ENCODE measurements around the gene IFT80.
"Not testable (repeated sequence)": the region's sequence is repeated elsewhere in the genome, so short reads cannot be mapped to it uniquely, and the experiment has no call there.

The IFT80 gene

GRCh38 chr3:160365869-160366522, 33.0 kb downstream of the IFT80 start:
- DNase-seq (ENCODE audit: low spot score): no peak

- DNase-seq (ENCODE audit: low spot score): not testable (repeated sequence)
These were observed 36.1 kb downstream of the IFT80 start for GRCh38 chr3:160362896-160363295.

- DNase-seq (ENCODE audit: low spot score): peak; percentile 6
These were observed 43.2 kb downstream of the IFT80 start for GRCh38 chr3:160355826-160356225.

- no peak for DNase-seq (ENCODE audit: low spot score)
These were observed 52.5 kb downstream of the IFT80 start for GRCh38 chr3:160346511-160346910.

GRCh38 chr3:160343132-160343531, 55.9 kb downstream of the IFT80 start:
- no peak for DNase-seq (ENCODE audit: low spot score)

- DNase-seq (ENCODE audit: low spot score): no peak
These were observed 58.7 kb downstream of the IFT80 start for GRCh38 chr3:160340351-160340750.

GRCh38 chr3:160331127-160331937, 67.7 kb downstream of the IFT80 start:
- peak; percentile 7 for DNase-seq (ENCODE audit: low spot score)

- no peak for DNase-seq (ENCODE audit: low spot score)
These were observed 68.3 kb downstream of the IFT80 start for GRCh38 chr3:160330690-160331089.

- no peak for DNase-seq (ENCODE audit: low spot score)
These were observed 68.9 kb downstream of the IFT80 start for GRCh38 chr3:160330109-160330508.

GRCh38 chr3:160326286-160326685, 72.7 kb downstream of the IFT80 start:
- not testable (repeated sequence) for DNase-seq (ENCODE audit: low spot score)

- not testable (repeated sequence) for DNase-seq (ENCODE audit: low spot score)
These were observed 77.2 kb downstream of the IFT80 start for GRCh38 chr3:160321821-160322220.

- DNase-seq (ENCODE audit: low spot score): no peak
These were observed 79.7 kb downstream of the IFT80 start for GRCh38 chr3:160319322-160319721.

GRCh38 chr3:160314995-160315394, 84.0 kb downstream of the IFT80 start:
- DNase-seq (ENCODE audit: low spot score): no peak

GRCh38 chr3:160312014-160312624, 86.9 kb downstream of the IFT80 start:
- DNase-seq (ENCODE audit: low spot score): no peak

GRCh38 chr3:160302806-160303205, 96.2 kb downstream of the IFT80 start:
- DNase-seq (ENCODE audit: low spot score): no peak

- no peak for DNase-seq (ENCODE audit: low spot score)
These were observed 102.4 kb downstream of the IFT80 start for GRCh38 chr3:160296591-160296990.

GRCh38 chr3:160291909-160292299, 107.1 kb downstream of the IFT80 start:
- DNase-seq (ENCODE audit: low spot score): no peak

- no peak for DNase-seq (ENCODE audit: low spot score)
These were observed 107.6 kb downstream of the IFT80 start for GRCh38 chr3:160291290-160291908.

- no peak for DNase-seq (ENCODE audit: low spot score)
These were observed 111.4 kb downstream of the IFT80 start for GRCh38 chr3:160287666-160288065.

- DNase-seq (ENCODE audit: low spot score): no peak
These were observed 112.8 kb downstream of the IFT80 start for GRCh38 chr3:160286231-160286630.

- no peak for DNase-seq (ENCODE audit: low spot score)
These were observed 118.2 kb downstream of the IFT80 start for GRCh38 chr3:160280836-160281235.

- DNase-seq (ENCODE audit: low spot score): no peak
These were observed 119.4 kb downstream of the IFT80 start for GRCh38 chr3:160279657-160280056.

GRCh38 chr3:160278210-160278609, 120.8 kb downstream of the IFT80 start:
- no peak for DNase-seq (ENCODE audit: low spot score)

Data from Ammon's horn (tissue), 1 donor.